Endothelial cell of umbilical vein (primary cell): ENCODE measurements around the gene SNTA1. TPM values are rescaled to one million over a fixed set of nuclear protein-coding genes. Genes with fewer than 3 reads are reported as not detected.

ENCODE experiments used
- polyA plus RNA-seq, 4 experiments: library from polyadenylated mRNA; depleted of rRNA in 3 of 4; stranded (reverse) in 3 of 4; unstranded in 1 of 4; fragments of >200 nt; gene quantifications; 2 replicates each; pipeline versions ENCODE4 v1.2.1 to v1.2.3, GENCODE V29; 2011 to 2012; ENCODE audit warnings: missing spikeins in 1 of 4
- total RNA-seq: library from RNA; stranded (reverse); gene quantifications from 2 replicates; pipeline ENCODE4 v1.2.3, GENCODE V29; 2021

Gene SNTA1
- total and polyA plus RNA-seq, 2 donors (not counting 3 experiments of a cell fraction or from before 2014, with no cell fraction given) = 5.2 to 6.0 TPM

Other genes starting within 250 kb of the SNTA1 start
- not detected in 2 replicates for gene BPIFA3, start 226.4 kb downstream of the SNTA1 start, total RNA-seq
- gene BPIFA3, start 226.4 kb downstream of the SNTA1 start, polyA plus RNA-seq = not detected in 2 replicates
- gene BPIFA1, start 207.8 kb downstream of the SNTA1 start, total RNA-seq = not detected in 2 replicates
- not detected in 2 replicates for gene BPIFA1, start 207.8 kb downstream of the SNTA1 start, polyA plus RNA-seq
- gene BPIFB1, start 160.5 kb downstream of the SNTA1 start, total RNA-seq = not detected in 2 replicates
- gene BPIFB1, start 160.5 kb downstream of the SNTA1 start, polyA plus RNA-seq = not detected in 2 replicates
- 31.1 and 36.5 TPM in 2 replicates for gene CDK5RAP1, start 42.2 kb downstream of the SNTA1 start, total RNA-seq
- 26.2 and 30.8 TPM in 2 replicates for gene CDK5RAP1, start 42.2 kb downstream of the SNTA1 start, polyA plus RNA-seq
- 9.9 and 10.7 TPM in 2 replicates for gene CBFA2T2, start 46.3 kb upstream of the SNTA1 start, total RNA-seq
- gene CBFA2T2, start 46.3 kb upstream of the SNTA1 start, polyA plus RNA-seq = 12.1 and 14.2 TPM in 2 replicates
- not detected in 2 replicates for gene C20orf144, start 218.6 kb upstream of the SNTA1 start, total RNA-seq
- 0.05 TPM in 1 of 2 replicates, not detected in the other for gene C20orf144, start 218.6 kb upstream of the SNTA1 start, polyA plus RNA-seq
- 0.62 and 1.4 TPM in 2 replicates for gene ACTL10, start 223.2 kb upstream of the SNTA1 start, total RNA-seq
- gene ACTL10, start 223.2 kb upstream of the SNTA1 start, polyA plus RNA-seq = 0.92 and 1.0 TPM in 2 replicates
- gene NECAB3, start 230.7 kb upstream of the SNTA1 start, total RNA-seq = 18.1 and 20.2 TPM in 2 replicates
- 22.4 and 34.2 TPM in 2 replicates for gene NECAB3, start 230.7 kb upstream of the SNTA1 start, polyA plus RNA-seq
- gene E2F1, start 242.6 kb upstream of the SNTA1 start, total RNA-seq = 27.0 and 29.6 TPM in 2 replicates
- gene E2F1, start 242.6 kb upstream of the SNTA1 start, polyA plus RNA-seq = 20.7 and 22.3 TPM in 2 replicates